ENCODE measurements around the gene UTP4. TPM values are rescaled to one million over a fixed set of nuclear protein-coding genes. Genes with fewer than 3 reads are reported as not detected.
"Not testable (repeated sequence)": the region's sequence is repeated elsewhere in the genome, so short reads cannot be mapped to it uniquely, and the experiment has no call there.

Gene UTP4
- polyA plus RNA-seq, 1 experiment, result 60.7 TPM

- TF ChIP-seq CTCF (IDR thresholded peaks at IDR 0.05; ENCODE audit: insufficient read depth, low read depth, low read length), result no peak
- Histone ChIP-seq H3K4me3 (ENCODE audit: low read depth, low read length) (no peak overlapping the region), H3K27me3 (ENCODE audit: control insufficient read depth, insufficient read depth, low read length) (no peaks in the 10 kb centered on the region), H3K36me3 (ENCODE audit: control insufficient read depth, insufficient read depth, low read length) (peaks cover 8% of the 10 kb centered on the region)
- no peak for DNase-seq (ENCODE audit: low read depth)
- CTCF ChIA-PET, result no interaction called here
- POLR2A ChIA-PET, result no interaction called here
These were observed 8.6 kb downstream of the UTP4 start for GRCh38 chr16:69141014-69141413.

- peaks cover 8% of the 10 kb centered on the region for H3K36me3 ChIP-seq (ENCODE audit: control insufficient read depth, insufficient read depth, low read length)
- H3K4me3 ChIP-seq (ENCODE audit: low read depth, low read length), result no peak overlapping the region
- DNase-seq (ENCODE audit: low read depth), result no peak
- TF ChIP-seq CTCF (IDR thresholded peaks at IDR 0.05; ENCODE audit: insufficient read depth, low read depth, low read length), result no peak
- ChIA-PET CTCF (interaction anchor here (0.7 to 1.0 kb wide), 2 partner anchors 145 to 308 kb away, joined by 3 to 4 read pairs; no protein-coding TSS in a partner anchor), POLR2A (no interaction called here)
- no peaks in the 10 kb centered on the region for H3K27me3 ChIP-seq (ENCODE audit: control insufficient read depth, insufficient read depth, low read length)
These were observed 9.5 kb downstream of the UTP4 start for GRCh38 chr16:69141936-69142335.

- ChIA-PET POLR2A (no interaction called here), CTCF (no interaction called here)
- Histone ChIP-seq H3K27me3 (ENCODE audit: control insufficient read depth, insufficient read depth, low read length) (no peaks in the 10 kb centered on the region), H3K36me3 (ENCODE audit: control insufficient read depth, insufficient read depth, low read length) (peaks cover 8% of the 10 kb centered on the region), H3K4me3 (ENCODE audit: low read depth, low read length) (no peak overlapping the region)
- no peak for DNase-seq (ENCODE audit: low read depth)
- TF ChIP-seq CTCF (IDR thresholded peaks at IDR 0.05; ENCODE audit: insufficient read depth, low read depth, low read length), result no peak
These were observed 10.7 kb downstream of the UTP4 start for GRCh38 chr16:69143116-69143515.

GRCh38 chr16:69145658-69146057 lies 13.2 kb downstream of the UTP4 start:
- ChIA-PET POLR2A (no interaction called here), CTCF (interaction anchor here (0.6 to 2.6 kb wide), 3 partner anchors 143 to 322 kb away, joined by 3 to 8 read pairs (median 3); no protein-coding TSS in a partner anchor)
- DNase-seq (ENCODE audit: low read depth), result no peak
- peaks cover 11% of the 10 kb centered on the region for H3K36me3 ChIP-seq (ENCODE audit: control insufficient read depth, insufficient read depth, low read length)
- H3K4me3 ChIP-seq (ENCODE audit: low read depth, low read length), result no peak overlapping the region
- no peaks in the 10 kb centered on the region for H3K27me3 ChIP-seq (ENCODE audit: control insufficient read depth, insufficient read depth, low read length)
- no peak for TF ChIP-seq CTCF (IDR thresholded peaks at IDR 0.05; ENCODE audit: insufficient read depth, low read depth, low read length)

- CTCF ChIA-PET, result interaction anchor here (0.6 to 6.4 kb wide), 18 partner anchors 9 to 232 kb away, joined by 3 to 98 read pairs (median 5); partner anchors contain the start of genes COG8 and PDF
- H3K36me3 ChIP-seq (ENCODE audit: control insufficient read depth, insufficient read depth, low read length); POLR2A ChIA-PET; DNase-seq (ENCODE audit: low read depth); H3K4me3 ChIP-seq (ENCODE audit: low read depth, low read length); H3K27me3 ChIP-seq (ENCODE audit: control insufficient read depth, insufficient read depth, low read length): not testable (repeated sequence)
These were observed 17.2 kb downstream of the UTP4 start for GRCh38 chr16:69149621-69150020.

Data from BJ (cell line).